GM21723 (cell line): ENCODE results near the gene NCEH1.

Experiments used
- ATAC-seq: cut with Tn5 transposase; IDR thresholded peaks from one replicate; pipeline ENCODE4 v1.9.1; 2021; ENCODE audit warnings: mild to moderate bottlenecking, moderate library complexity; ENCODE audit not compliant: unreplicated experiment

NCEH1 gene

DNA sequence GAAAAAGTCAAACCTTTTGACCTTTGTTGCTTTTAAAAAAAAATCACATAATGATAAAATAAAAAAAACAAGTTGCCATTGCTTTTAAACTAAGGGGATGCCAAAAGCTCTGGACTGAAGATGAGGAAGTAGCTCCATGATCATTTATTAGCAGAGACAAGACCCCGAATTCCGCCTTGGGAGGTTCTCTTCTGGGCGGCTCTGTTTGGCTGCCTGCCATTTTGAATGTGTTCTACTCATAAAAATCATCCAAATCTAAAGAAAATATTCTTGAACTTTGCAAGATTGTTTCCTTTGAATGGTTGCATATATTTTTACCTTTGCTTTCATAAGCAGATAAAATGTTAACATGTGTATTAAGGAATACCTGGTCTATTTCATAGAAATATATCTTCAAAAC is 63.8 kb downstream of the NCEH1 start:
- no peak for ATAC-seq

DNA sequence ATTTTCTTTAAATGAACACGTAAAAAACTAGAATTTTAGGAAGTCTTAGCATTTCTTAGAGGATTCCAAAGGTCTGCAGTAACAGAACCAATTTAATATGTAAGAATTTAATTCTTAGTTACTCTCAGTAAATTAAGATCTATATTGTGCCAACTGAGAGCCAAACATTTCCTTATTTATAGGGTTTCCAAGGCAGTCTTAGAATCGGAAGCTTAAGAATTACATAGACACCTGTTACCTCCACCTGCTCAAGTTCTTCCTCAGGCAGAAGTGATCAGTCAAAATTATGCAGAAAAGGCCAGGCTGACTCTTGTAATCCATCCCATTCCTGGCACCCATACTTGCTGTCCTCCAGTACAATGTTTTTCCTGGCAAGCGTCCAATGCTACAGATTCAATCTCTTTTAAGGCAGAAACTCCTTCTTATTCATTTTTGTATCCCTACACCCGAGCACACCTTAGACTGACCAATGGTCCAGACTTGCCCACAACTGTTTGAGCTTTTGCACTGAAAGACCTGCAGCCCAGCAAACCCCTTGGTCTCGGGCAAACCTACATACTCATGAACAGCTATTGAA is 64.3 kb downstream of the NCEH1 start:
- ATAC-seq, result no peak

- no peak for ATAC-seq
These were observed 66.6 kb downstream of the NCEH1 start for GRCh38 chr3:172644258-172644657.

- no peak for ATAC-seq
These were observed 67.2 kb downstream of the NCEH1 start for GRCh38 chr3:172643506-172644179.

GRCh38 chr3:172641291-172641690 is 69.6 kb downstream of the NCEH1 start:
- no peak for ATAC-seq

DNA sequence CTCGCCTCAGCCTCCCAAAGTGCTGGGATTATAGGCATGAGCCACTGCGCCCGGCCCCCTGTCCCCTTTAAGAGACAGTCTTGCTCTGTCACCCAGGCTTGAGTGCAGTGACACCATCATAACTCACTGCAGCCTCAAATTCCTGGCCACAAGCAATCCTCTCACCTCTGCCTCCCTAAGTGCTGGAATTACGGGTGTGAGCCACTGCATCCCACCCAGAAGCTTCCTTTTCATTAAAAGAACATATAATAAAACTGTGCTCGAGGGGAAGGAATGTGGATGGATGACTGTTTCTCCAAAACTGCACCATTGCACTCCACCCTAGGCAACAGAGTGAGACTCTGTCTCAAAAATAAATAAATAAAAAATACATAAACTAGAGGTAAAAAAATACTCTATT is 70.1 kb downstream of the NCEH1 start:
- ATAC-seq, result no peak

DNA sequence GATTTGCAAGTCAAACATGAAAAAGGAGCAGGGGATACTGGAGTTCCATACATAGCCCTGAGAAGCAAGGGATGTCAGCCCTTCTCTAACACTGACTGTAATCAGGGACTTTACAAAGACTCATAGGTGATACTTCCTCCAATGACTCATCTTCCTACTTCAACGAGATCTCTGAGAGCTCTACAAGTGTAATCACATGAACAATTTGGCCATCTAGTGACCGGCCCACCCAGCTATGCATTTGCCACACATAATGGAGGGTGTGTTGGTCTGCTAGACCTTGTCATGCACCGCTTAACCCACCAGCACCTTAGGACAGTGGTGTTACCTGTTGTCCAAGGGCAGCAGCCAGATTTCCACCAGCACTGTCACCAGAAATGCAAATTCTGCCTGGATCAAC is 75.3 kb downstream of the NCEH1 start:
- ATAC-seq, result peak; percentile 96

- ATAC-seq, result no peak
These were observed 75.9 kb downstream of the NCEH1 start for GRCh38 chr3:172634948-172635347.

DNA sequence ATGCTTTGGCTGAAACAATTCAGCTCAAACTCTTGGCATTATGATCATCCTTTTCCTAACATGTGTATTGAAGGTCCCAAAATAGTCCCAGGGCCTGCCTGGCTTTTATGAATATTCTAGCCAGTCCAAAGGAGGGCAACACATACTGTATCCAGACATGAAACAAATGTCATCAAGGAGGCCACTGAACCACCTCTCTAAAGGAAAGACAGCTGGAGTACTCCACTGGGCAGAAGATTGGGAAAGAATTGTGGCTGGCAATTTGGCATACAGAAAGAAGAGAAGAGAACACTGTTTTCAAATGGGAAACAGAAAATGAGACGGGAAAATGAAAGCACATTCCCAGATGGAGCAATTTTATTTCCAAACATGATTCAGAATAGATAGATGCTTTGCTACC is 80.6 kb downstream of the NCEH1 start:
- no peak for ATAC-seq

DNA sequence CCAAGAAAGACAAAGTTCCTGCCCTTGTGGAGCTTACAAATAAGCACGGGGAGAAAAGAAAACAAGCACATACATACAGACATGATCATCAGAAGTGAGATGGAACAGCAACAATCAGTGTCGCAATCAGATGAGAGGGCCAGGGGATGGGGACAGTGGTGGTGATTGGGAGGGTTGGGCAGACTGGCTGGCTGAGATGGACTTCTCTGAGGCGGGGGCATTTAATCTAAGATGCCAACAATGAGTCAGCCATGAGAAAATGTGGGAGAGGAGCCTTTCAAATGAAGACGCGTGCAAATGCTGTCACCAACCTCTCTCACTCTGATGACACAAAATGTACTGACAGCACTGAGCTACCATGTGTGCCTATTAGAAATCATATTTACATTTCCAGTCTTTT is 81.4 kb downstream of the NCEH1 start:
- no peak for ATAC-seq

DNA sequence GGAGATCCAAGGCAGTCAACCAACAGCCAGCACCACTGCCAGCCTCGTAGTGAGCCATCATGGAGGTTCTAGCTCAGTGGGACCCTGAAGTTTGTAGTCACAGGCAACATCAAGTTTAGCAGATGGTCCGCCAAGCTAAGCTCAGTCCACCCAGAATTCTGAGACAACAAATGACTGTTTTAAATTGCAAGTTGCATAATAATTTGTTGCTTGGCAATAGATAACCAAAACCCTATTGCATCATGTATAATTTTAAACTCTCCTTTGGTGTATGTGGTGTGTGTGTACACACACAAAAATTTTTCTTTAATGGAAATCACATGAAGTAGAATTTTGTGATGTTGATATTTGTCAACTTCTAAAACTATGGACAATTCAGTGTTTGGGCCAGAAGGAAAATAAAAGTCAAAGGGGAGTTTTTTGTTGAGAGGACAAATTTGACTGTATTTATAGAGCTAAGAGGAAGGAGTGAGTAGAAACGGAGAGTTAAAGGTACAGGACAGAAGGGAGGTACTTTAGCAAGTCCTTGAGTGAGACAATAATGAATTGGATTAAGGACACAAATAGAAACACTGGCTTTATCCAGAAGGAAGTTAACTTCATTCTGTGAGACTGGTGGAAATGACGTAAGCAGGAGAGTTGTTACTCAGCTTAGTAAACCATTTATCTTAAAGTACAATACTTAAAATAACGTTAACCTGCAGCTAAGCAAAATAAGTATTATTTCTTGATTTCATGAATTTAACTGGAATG is 83.6 kb downstream of the NCEH1 start:
- no peak for ATAC-seq

GRCh38 chr3:172626021-172626640 is 84.7 kb downstream of the NCEH1 start:
- no peak for ATAC-seq

- ATAC-seq, result no peak
These were observed 85.5 kb downstream of the NCEH1 start for GRCh38 chr3:172625404-172625803.

DNA sequence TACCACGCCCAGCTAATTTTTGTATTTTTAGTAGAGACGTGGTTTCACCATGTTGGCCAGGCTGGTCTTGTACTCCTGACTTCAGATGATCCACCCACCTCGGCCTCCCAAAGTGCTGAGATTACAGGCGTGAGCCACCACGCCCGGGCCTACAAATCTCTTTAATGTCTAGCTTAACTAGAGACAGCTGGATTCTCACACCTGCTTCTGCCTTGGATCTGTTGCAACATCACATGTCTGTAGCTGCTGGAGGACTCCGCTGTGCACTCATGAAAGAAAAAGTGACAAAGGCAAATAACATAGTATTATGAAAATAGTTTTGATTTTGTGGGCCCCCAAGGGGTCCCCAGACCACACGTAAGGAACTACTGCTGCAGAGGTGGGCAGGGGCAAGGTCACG is 85.9 kb downstream of the NCEH1 start:
- no peak for ATAC-seq

DNA sequence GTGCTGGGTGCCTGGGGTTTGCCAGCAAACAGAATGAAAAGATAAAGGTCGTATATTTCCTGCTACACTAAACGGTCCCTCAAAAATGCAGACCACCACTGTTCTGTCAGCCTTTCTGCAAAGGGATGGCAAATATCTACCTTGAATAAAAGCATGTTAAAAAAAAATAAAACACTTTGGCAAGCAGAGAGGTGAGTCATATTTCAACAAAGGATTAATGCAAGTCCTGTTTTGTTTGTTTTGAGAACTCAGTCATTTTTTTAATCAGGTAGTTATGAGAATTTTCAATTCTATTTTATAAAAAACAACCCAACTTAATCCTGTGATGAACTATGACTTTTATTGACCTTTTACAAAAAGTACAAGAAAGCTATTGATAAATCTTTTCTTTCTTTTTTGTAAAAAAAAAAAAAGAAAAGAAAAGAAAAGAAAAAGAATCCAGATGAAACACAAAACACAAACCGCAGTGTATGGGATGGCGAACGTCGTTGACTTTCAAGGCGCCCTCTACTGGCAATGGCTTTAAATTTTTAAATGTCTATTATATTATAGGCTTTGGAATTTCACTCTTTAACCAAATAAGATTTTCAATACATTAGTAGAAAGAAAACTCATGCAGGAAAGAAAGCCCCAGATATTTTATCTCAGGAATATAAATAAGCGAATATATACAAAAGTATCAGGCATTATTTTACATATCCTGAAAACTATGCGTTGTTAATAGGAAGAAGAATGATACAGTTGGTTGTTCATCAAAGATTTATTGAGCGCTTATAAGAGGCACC is 87.8 kb downstream of the NCEH1 start:
- ATAC-seq, result peak; percentile 71

GRCh38 chr3:172622156-172622555 is 88.7 kb downstream of the NCEH1 start:
- ATAC-seq, result no peak

- ATAC-seq, result no peak
These were observed 92.9 kb downstream of the NCEH1 start for GRCh38 chr3:172617976-172618375.

DNA sequence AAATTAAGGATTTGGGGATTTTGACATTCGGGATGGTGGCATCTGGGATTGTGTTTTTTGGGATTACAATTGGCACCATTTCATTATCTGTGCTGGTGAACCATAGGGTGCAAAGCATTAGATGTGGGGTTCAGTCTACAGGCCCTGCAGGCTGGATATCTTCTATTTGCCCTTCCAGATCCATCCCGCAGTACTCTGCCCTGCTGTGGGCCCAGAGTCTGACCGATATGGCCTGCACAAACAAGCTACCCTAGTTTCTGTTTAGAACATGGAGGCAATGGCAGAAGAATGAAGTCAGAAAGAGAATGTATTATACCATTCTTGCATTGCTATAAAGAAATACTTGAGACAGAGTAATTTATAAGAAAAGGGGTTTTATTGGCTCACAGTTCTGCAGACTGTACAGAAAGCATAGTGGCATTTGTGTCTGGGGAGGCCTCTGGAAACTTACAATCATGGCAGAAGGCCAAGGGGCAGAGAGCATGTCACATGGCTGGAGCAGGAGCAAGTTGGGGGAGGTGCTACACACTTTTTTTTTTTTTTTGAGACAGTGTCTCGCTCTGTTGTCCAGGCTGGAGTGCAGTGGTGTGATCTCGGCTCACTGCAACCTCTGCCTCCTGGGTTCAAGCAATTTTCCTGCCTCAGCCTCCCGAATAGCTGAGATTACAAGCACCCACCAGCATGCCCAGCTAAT is 93.7 kb downstream of the NCEH1 start:
- ATAC-seq, result no peak

GRCh38 chr3:172616031-172616461 is 94.8 kb downstream of the NCEH1 start:
- ATAC-seq, result peak; percentile 67

GRCh38 chr3:172615296-172615695 is 95.6 kb downstream of the NCEH1 start:
- no peak for ATAC-seq
